Measurements from ENCODE around the gene ZNF646. TPM values are rescaled to one million over a fixed set of nuclear protein-coding genes. Genes with fewer than 3 reads are reported as not detected.
A peak's percentile ranks its signal among the peaks of the same experiment; 100 is the strongest.

Gene ZNF646
- total and polyA plus RNA-seq, 2 of the 13 experiments (the other 11 are each of a cell fraction or from before 2014, with no cell fraction given) = 3.4 to 10.9 TPM

DNA sequence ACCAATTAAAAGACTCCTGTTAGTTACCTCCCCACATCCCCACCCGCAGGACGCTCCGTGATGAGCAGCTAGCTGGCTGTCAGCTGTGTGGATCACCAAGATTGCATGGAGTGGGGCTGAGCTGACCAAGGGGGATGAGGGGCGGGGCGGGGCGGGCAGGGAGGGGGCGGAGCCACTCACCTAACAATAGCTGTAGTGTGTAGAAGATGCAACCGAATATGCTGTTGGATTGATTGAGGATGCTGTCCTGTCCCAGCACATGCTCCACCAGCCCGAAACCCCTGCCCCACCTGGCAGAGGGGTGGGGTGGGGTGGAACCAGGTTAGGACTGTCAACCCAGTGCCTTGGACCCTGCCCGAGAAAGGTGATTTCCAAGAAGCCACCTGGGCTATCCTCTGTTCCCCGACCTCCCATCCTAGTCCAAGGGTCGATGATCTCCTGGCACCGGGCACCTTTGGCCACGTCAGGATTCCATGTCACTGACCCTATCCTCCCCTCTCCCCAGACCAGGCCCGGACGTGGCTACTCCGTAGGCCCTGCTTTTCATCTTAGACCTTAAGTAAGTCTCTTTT is 19.0 kb downstream of the ZNF646 start (continued):
- TF ChIP-seq, protein P1, sequence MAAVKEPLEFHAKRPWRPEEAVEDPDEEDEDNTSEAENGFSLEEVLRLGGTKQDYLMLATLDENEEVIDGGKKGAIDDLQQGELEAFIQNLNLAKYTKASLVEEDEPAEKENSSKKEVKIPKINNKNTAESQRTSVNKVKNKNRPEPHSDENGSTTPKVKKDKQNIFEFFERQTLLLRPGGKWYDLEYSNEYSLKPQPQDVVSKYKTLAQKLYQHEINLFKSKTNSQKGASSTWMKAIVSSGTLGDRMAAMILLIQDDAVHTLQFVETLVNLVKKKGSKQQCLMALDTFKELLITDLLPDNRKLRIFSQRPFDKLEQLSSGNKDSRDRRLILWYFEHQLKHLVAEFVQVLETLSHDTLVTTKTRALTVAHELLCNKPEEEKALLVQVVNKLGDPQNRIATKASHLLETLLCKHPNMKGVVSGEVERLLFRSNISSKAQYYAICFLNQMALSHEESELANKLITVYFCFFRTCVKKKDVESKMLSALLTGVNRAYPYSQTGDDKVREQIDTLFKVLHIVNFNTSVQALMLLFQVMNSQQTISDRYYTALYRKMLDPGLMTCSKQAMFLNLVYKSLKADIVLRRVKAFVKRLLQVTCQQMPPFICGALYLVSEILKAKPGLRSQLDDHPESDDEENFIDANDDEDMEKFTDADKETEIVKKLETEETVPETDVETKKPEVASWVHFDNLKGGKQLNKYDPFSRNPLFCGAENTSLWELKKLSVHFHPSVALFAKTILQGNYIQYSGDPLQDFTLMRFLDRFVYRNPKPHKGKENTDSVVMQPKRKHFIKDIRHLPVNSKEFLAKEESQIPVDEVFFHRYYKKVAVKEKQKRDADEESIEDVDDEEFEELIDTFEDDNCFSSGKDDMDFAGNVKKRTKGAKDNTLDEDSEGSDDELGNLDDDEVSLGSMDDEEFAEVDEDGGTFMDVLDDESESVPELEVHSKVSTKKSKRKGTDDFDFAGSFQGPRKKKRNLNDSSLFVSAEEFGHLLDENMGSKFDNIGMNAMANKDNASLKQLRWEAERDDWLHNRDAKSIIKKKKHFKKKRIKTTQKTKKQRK (IDR thresholded peaks at IDR 0.05; ENCODE audit: low read length) = no peak
- TF ChIP-seq, protein P2, sequence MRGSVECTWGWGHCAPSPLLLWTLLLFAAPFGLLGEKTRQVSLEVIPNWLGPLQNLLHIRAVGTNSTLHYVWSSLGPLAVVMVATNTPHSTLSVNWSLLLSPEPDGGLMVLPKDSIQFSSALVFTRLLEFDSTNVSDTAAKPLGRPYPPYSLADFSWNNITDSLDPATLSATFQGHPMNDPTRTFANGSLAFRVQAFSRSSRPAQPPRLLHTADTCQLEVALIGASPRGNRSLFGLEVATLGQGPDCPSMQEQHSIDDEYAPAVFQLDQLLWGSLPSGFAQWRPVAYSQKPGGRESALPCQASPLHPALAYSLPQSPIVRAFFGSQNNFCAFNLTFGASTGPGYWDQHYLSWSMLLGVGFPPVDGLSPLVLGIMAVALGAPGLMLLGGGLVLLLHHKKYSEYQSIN (CRISPR knock-in tag; IDR thresholded peaks at IDR 0.05; ENCODE audit: borderline replicate concordance) = no peak
- TF ChIP-seq KLF11 (CRISPR knock-in tag; IDR thresholded peaks at IDR 0.05) (no peak), ZNF839 (CRISPR knock-in tag; IDR thresholded peaks at IDR 0.05; ENCODE audit: borderline replicate concordance) (no peak), SETDB1 (CRISPR knock-in tag; IDR thresholded peaks at IDR 0.05; ENCODE audit: borderline replicate concordance) (no peak), MED1 (CRISPR knock-in tag; IDR thresholded peaks at IDR 0.05) (no peak), FOXA3 (CRISPR knock-in tag; IDR thresholded peaks at IDR 0.05) (peak; percentile 25; the same call in 1 of the 2 replicates), BRCA1 (CRISPR knock-in tag; IDR thresholded peaks at IDR 0.05) (no peak), MIER3 (CRISPR knock-in tag; IDR thresholded peaks at IDR 0.05; ENCODE audit: borderline replicate concordance) (0 out of 2 replicates have a peak, but pooled peaks have one; percentile 55), TCF12 (IDR thresholded peaks at IDR 0.05) (no peak), TCF12 (CRISPR knock-in tag; IDR thresholded peaks at IDR 0.05) (no peak), MZF1 (CRISPR knock-in tag; IDR thresholded peaks at IDR 0.05; ENCODE audit: borderline replicate concordance) (no peak), SMC3 (IDR thresholded peaks at IDR 0.05; ENCODE audit: low read length) (no peak), ASH2L (IDR thresholded peaks at IDR 0.05; ENCODE audit: insufficient read length, low read depth, low read length) (no peak), SMARCE1 (IDR thresholded peaks at IDR 0.05; ENCODE audit: borderline replicate concordance) (no peak), SOX6 (IDR thresholded peaks at IDR 0.05) (no peak), SOX6 (CRISPR knock-in tag; IDR thresholded peaks at IDR 0.05) (peak; percentile 71), HNF4A (CRISPR knock-in tag; IDR thresholded peaks at IDR 0.05) (peak; percentile 54)
- TF ChIP-seq, protein P3, sequence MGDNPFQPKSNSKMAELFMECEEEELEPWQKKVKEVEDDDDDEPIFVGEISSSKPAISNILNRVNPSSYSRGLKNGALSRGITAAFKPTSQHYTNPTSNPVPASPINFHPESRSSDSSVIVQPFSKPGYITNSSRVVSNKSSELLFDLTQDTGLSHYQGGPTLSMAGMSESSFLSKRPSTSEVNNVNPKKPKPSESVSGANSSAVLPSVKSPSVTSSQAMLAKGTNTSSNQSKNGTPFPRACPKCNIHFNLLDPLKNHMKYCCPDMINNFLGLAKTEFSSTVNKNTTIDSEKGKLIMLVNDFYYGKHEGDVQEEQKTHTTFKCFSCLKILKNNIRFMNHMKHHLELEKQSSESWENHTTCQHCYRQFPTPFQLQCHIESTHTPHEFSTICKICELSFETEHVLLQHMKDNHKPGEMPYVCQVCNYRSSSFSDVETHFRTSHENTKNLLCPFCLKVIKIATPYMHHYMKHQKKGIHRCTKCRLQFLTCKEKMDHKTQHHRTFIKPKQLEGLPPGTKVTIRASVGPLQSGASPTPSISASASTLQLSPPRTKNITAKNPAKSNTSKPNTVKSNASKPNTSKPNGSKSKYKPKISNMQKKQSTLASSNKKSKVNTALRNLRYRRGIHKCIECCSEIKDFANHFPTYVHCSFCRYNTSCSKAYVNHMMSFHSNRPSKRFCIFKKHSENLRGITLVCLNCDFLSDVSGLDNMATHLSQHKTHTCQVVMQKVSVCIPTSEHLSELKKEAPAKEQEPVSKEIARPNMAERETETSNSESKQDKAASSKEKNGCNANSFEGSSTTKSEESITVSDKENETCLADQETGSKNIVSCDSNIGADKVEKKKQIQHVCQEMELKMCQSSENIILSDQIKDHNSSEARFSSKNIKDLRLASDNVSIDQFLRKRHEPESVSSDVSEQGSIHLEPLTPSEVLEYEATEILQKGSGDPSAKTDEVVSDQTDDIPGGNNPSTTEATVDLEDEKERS (CRISPR knock-in tag; IDR thresholded peaks at IDR 0.05) = no peak
- TF ChIP-seq, protein P4, sequence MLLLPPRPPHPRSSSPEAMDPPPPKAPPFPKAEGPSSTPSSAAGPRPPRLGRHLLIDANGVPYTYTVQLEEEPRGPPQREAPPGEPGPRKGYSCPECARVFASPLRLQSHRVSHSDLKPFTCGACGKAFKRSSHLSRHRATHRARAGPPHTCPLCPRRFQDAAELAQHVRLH (CRISPR knock-in tag; IDR thresholded peaks at IDR 0.05; ENCODE audit: borderline replicate concordance, low read depth) = peak; percentile 3; the same call in 1 of the 2 replicates
- TF ChIP-seq, protein P5, sequence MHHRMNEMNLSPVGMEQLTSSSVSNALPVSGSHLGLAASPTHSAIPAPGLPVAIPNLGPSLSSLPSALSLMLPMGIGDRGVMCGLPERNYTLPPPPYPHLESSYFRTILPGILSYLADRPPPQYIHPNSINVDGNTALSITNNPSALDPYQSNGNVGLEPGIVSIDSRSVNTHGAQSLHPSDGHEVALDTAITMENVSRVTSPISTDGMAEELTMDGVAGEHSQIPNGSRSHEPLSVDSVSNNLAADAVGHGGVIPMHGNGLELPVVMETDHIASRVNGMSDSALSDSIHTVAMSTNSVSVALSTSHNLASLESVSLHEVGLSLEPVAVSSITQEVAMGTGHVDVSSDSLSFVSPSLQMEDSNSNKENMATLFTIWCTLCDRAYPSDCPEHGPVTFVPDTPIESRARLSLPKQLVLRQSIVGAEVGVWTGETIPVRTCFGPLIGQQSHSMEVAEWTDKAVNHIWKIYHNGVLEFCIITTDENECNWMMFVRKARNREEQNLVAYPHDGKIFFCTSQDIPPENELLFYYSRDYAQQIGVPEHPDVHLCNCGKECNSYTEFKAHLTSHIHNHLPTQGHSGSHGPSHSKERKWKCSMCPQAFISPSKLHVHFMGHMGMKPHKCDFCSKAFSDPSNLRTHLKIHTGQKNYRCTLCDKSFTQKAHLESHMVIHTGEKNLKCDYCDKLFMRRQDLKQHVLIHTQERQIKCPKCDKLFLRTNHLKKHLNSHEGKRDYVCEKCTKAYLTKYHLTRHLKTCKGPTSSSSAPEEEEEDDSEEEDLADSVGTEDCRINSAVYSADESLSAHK (CRISPR knock-in tag; IDR thresholded peaks at IDR 0.05; ENCODE audit: borderline replicate concordance) = no peak
